Left renal cortex interstitium (tissue), 4 donors: ENCODE results near the gene MPI. TPM values are rescaled to one million over a fixed set of nuclear protein-coding genes. Genes with fewer than 3 reads are reported as not detected.
"Not testable (repeated sequence)": the region's sequence is repeated elsewhere in the genome, so short reads cannot be mapped to it uniquely, and the experiment has no call there.

ENCODE experiments used
- DNase-seq, 4 donors: peaks; one replicate each; pipeline ENCODE4 v3.0.0-alpha.2; 2013; ENCODE audit warnings: low read depth in 4 of 4, low spot score in 2 of 4, missing footprints in 1 of 4
- polyA plus RNA-seq, 4 donors: library from polyadenylated mRNA; unstranded; fragments of 120-200 nt; gene quantifications; one replicate each; pipeline ENCODE4 v1.2.1, GENCODE V29; 2013; ENCODE audit not compliant: insufficient read length in 4 of 4

The MPI gene
- polyA plus RNA-seq, 4 donors: 60.5 to 76.7 (median 63.1) TPM

GRCh38 chr15:74889390-74889882, 406 bp upstream of the MPI start:
- peak in 2 of 4 donors; percentile 58 to 73 for DNase-seq

- no peak for DNase-seq
Measured at GRCh38 chr15:74890665-74890960, 771 bp downstream of the MPI start.

GRCh38 chr15:74891469-74891868, 1.6 kb downstream of the MPI start:
- no peak for DNase-seq

- DNase-seq: no peak
Measured at GRCh38 chr15:74892313-74892712, 2.5 kb downstream of the MPI start.

- no peak for DNase-seq
Measured at GRCh38 chr15:74892931-74893330, 3.1 kb downstream of the MPI start.

GRCh38 chr15:74893627-74894026, 3.8 kb downstream of the MPI start:
- DNase-seq: no peak

GRCh38 chr15:74894383-74894782, 4.5 kb downstream of the MPI start:
- not testable (repeated sequence) for DNase-seq

- no peak for DNase-seq
Measured at GRCh38 chr15:74895830-74896229, 6.0 kb downstream of the MPI start.

GRCh38 chr15:74896316-74896715, 6.5 kb downstream of the MPI start:
- no peak for DNase-seq

GRCh38 chr15:74897300-74897701, 7.5 kb downstream of the MPI start:
- DNase-seq: no peak

- peak in 2 of 4 donors; percentile 26 to 39 for DNase-seq
Measured at GRCh38 chr15:74901612-74902063, 11.8 kb downstream of the MPI start.

- DNase-seq: no peak
Measured at GRCh38 chr15:74902295-74903075, 12.6 kb downstream of the MPI start.

- no peak for DNase-seq
Measured at GRCh38 chr15:74903676-74904075, 13.8 kb downstream of the MPI start.

GRCh38 chr15:74904190-74904805, 14.5 kb downstream of the MPI start:
- DNase-seq: no peak

GRCh38 chr15:74906067-74906449, 16.2 kb downstream of the MPI start:
- DNase-seq: peak in 2 of 4 donors; percentile 9 to 26

- peak; percentile 62 to 86 (median 72) for DNase-seq
Measured at GRCh38 chr15:74906450-74907162, 16.8 kb downstream of the MPI start, which contains the start of gene FAM219B. FAM219B (minus strand) TSS chr15:74906851; CDS start chr15:74906800, 51 bp downstream.

GRCh38 chr15:74907163-74907870, 17.5 kb downstream of the MPI start:
- no peak for DNase-seq

- no peak for DNase-seq
Measured at GRCh38 chr15:74908635-74909034, 18.8 kb downstream of the MPI start.

- DNase-seq: no peak
Measured at GRCh38 chr15:74913041-74913440, 23.2 kb downstream of the MPI start.

GRCh38 chr15:74913799-74914198, 24.0 kb downstream of the MPI start:
- not testable (repeated sequence) for DNase-seq

GRCh38 chr15:74917676-74918075, 27.8 kb downstream of the MPI start:
- no peak for DNase-seq
